Lung (tissue), 12 donors: ENCODE data around the gene CRTC1. TPM values are rescaled to one million over a fixed set of nuclear protein-coding genes. Genes with fewer than 3 reads are reported as not detected.

Experiments used
- ATAC-seq: fragments of 200-7000 bp; cut with Tn5 transposase; one replicate; pipeline ENCODE4 v1.9.1; 2020; ENCODE audit warnings: moderate number of reproducible peaks; ENCODE audit not compliant: insufficient read depth, low FRiP score
- DNase-seq, 3 donors: peaks; one replicate each; pipeline ENCODE4 v3.0.0-alpha.2; 2013 to 2017
- H3K27ac ChIP-seq, 2 donors: one replicate each; pipeline ENCODE4 v1.5.1; 2013; ENCODE audit warnings: mild to moderate bottlenecking in 2 of 2, moderate library complexity in 2 of 2, control low read depth in 1 of 2, inconsistent platforms in 1 of 2, low read depth in 1 of 2, low read length in 1 of 2
- H3K27me3 ChIP-seq, 3 donors: one replicate each; pipeline ENCODE4 v1.5.1; 2013; ENCODE audit warnings: low read length in 2 of 3; ENCODE audit not compliant: control insufficient read depth in 3 of 3, insufficient read depth in 3 of 3
- H3K36me3 ChIP-seq, 4 donors: one replicate each; pipeline ENCODE4 v1.5.1; 2013; ENCODE audit warnings: low read length in 4 of 4, mild to moderate bottlenecking in 1 of 4, moderate library complexity in 1 of 4; ENCODE audit not compliant: control insufficient read depth in 4 of 4, insufficient read depth in 4 of 4
- H3K4me1 ChIP-seq, 5 donors: one replicate each; pipeline ENCODE4 v1.5.1; 2013; ENCODE audit warnings: low read length in 5 of 5, mild to moderate bottlenecking in 2 of 5, moderate library complexity in 1 of 5; ENCODE audit not compliant: control insufficient read depth in 5 of 5, insufficient read depth in 5 of 5
- H3K4me3 ChIP-seq: one replicate; pipeline ENCODE4 v1.5.1; 2013; ENCODE audit warnings: mild to moderate bottlenecking, control low read depth, moderate library complexity
- H3K9ac ChIP-seq, 2 donors: one replicate each; pipeline ENCODE4 v1.5.1; 2013; ENCODE audit warnings: low read length in 2 of 2, control low read depth in 1 of 2; ENCODE audit not compliant: insufficient read depth in 1 of 2
- H3K9me3 ChIP-seq, 4 donors: one replicate each; pipeline ENCODE4 v1.5.1; 2013; ENCODE audit warnings: low read length in 3 of 4, mild to moderate bottlenecking in 1 of 4, moderate library complexity in 1 of 4; ENCODE audit not compliant: control insufficient read depth in 4 of 4, insufficient read depth in 3 of 4
- CTCF ChIP-seq: IDR thresholded peaks from 2 replicates; pipeline ENCODE4 v1.5.1; 2012; ENCODE audit warnings: mild to moderate bottlenecking; ENCODE audit errors: control extremely low read depth, extremely low read depth
- WGBS, 2 donors: extraction: QIAGEN DNeasy Blood & Tissue Kit; methylation state at CpG; one replicate each; pipeline ENCODE4 v1.1.7; 2013; 5-methylcytosine and 5-hydroxymethylcytosine counted together
- polyA plus RNA-seq, 2 donors: library from polyadenylated mRNA; stranded (reverse); fragments of 200-250 nt; gene quantifications; one replicate each; pipeline ENCODE4 v1.2.1, GENCODE V29; 2013
- total RNA-seq, 2 donors: library from RNA; depleted of rRNA in 1 of 2; stranded (reverse); fragments of >200 nt in 1 of 2; gene quantifications; one replicate each; pipeline ENCODE4 v1.2.1, GENCODE V29; 2014 to 2021
- donor health status: control.
- donor health status: control.
- donor health status: Bipolar disorder and iron deficiency.
- donor health status: healthy.
- donor health status: DM: yes; HTN: yes; CAD: no.

Gene CRTC1
- total and polyA plus RNA-seq, 4 donors: 4.2 to 16.0 (median 7.3) TPM

- peaks cover 0 to 8% (median 4%) of the 10 kb centered on the region in 5 donors for H3K4me1 ChIP-seq
- no peak overlapping the region for H3K9ac ChIP-seq
- H3K36me3 ChIP-seq: peaks cover 0 to 2% (median 0%) of the 10 kb centered on the region in 4 donors
- H3K27ac ChIP-seq: no peak overlapping the region
- no peaks in the 10 kb centered on the region for H3K27me3 ChIP-seq
- TF ChIP-seq CTCF: no peak
- no peak overlapping the region for H3K4me3 ChIP-seq
- H3K9me3 ChIP-seq: no peaks in the 10 kb centered on the region
- 58 to 68% methylated on average over 8 of the region's 8 CpGs for WGBS, 2 donors
- DNase-seq (peak in 1 of 3 donors; percentile 36), ATAC-seq (no peak)
Observed at GRCh38 chr19:18639706-18640243, 43.7 kb upstream of the CRTC1 start.

GRCh38 chr19:18644196-18645034 is 39.1 kb upstream of the CRTC1 start:
- H3K36me3 ChIP-seq: peaks cover 0 to 2% (median 0%) of the 10 kb centered on the region in 4 donors
- no peak for TF ChIP-seq CTCF
- peaks cover 0 to 16% (median 12%) of the 10 kb centered on the region in 5 donors for H3K4me1 ChIP-seq
- no peaks in the 10 kb centered on the region for H3K9me3 ChIP-seq
- DNase-seq: no peak
- no peak for ATAC-seq
- H3K27me3 ChIP-seq: no peaks in the 10 kb centered on the region
- WGBS, 2 donors: 27 to 55% methylated on average over 15 of the region's 15 CpGs
- no peak overlapping the region for H3K27ac ChIP-seq
- H3K9ac ChIP-seq: no peak overlapping the region
- H3K4me3 ChIP-seq: no peak overlapping the region

- DNase-seq: no peak
- H3K27ac ChIP-seq: no peak overlapping the region
- no peak for ATAC-seq
Observed at GRCh38 chr19:18645035-18645511, 38.4 kb upstream of the CRTC1 start.

More at GRCh38 chr19:18645035-18645511, 38.4 kb upstream of the CRTC1 start:
- Histone ChIP-seq H3K9me3 (no peaks in the 10 kb centered on the region), H3K36me3 (peaks cover 0 to 2% (median 0%) of the 10 kb centered on the region in 4 donors), H3K27me3 (no peaks in the 10 kb centered on the region), H3K4me3 (no peak overlapping the region), H3K9ac (no peak overlapping the region), H3K4me1 (peaks cover 0 to 23% (median 11%) of the 10 kb centered on the region in 5 donors)
- 69 to 83% methylated on average over 13 of the region's 13 CpGs for WGBS, 2 donors
- no peak for TF ChIP-seq CTCF
